T-cell (primary cell): ENCODE results near the gene ADGRD1. TPM values are rescaled to one million over a fixed set of nuclear protein-coding genes. Genes with fewer than 3 reads are reported as not detected.

Experiments used
- ATAC-seq, 4 experiments: fragments of 200-7000 bp in 3 of 4; fragments of 150-1000 bp in 1 of 4; cut with Tn5 transposase; replicated peaks in 1 of 4; 1 replicate in 3 of 4; 2 replicates in 1 of 4; pipeline ENCODE4 v1.10.0; 2021; ENCODE audit warnings: moderate library complexity in 3 of 4, mild to moderate bottlenecking in 2 of 4, moderate number of reproducible peaks in 1 of 4
- CTCF ChIA-PET, 2 donors: fragments of 300-600 bp; sonication (Branson Sonifier 250); formaldehyde crosslinking; loops; one replicate each; lab custom pipeline; 2022; ENCODE audit warnings: antibody characterized with exemption in 2 of 2; lab: Charles Lee
- POLR2A ChIA-PET, 2 donors: fragments of 300-600 bp; sonication (Branson Sonifier 250); formaldehyde crosslinking; loops; one replicate each; lab custom pipeline; 2022; ENCODE audit warnings: antibody characterized with exemption in 2 of 2; lab: Charles Lee
- DNase-seq, 35 experiments: peaks; one replicate each; pipeline versions ENCODE4 v3.0.0 to v3.0.0-alpha.2; 2013 to 2023
- H3K27ac ChIP-seq: one replicate; pipeline ENCODE4 v1.5.1; 2013; ENCODE audit warnings: low read length
- H3K27me3 ChIP-seq, 2 experiments: replicated peaks in 1 of 2; 1 replicate in 1 of 2; 2 replicates in 1 of 2; pipeline versions ENCODE4 v1.6.1 to v1.7.0; 2013; ENCODE audit warnings: low read length in 1 of 2, mixed read lengths in 1 of 2; ENCODE audit not compliant: control insufficient read depth in 2 of 2, insufficient read depth in 2 of 2; ENCODE audit errors: extremely low read depth in 1 of 2
- H3K36me3 ChIP-seq, 2 donors: 1 replicate in 1 of 2; 2 replicates in 1 of 2; pipeline versions ENCODE4 v1.6.1 to v1.7.0; 2013; ENCODE audit warnings: low read length in 1 of 2; ENCODE audit not compliant: control insufficient read depth in 2 of 2, insufficient read depth in 1 of 2; ENCODE audit errors: extremely low read depth in 1 of 2
- H3K4me1 ChIP-seq, 2 experiments: 1 replicate in 1 of 2; 2 replicates in 1 of 2; pipeline versions ENCODE4 v1.6.1 to v1.7.0; 2013; ENCODE audit warnings: low read length in 2 of 2, mixed read lengths in 1 of 2; ENCODE audit not compliant: insufficient read depth in 2 of 2, control insufficient read depth in 1 of 2; ENCODE audit errors: extremely low read depth in 1 of 2
- H3K4me3 ChIP-seq, 2 donors: 1 replicate in 1 of 2; 2 replicates in 1 of 2; pipeline versions ENCODE4 v1.5.1 to v1.7.0; 2013; ENCODE audit warnings: mild to moderate bottlenecking in 2 of 2, low read length in 1 of 2, moderate library complexity in 1 of 2; ENCODE audit not compliant: control insufficient read depth in 1 of 2; ENCODE audit errors: extremely low read depth in 1 of 2
- H3K9me3 ChIP-seq: 2 replicates; pipeline ENCODE4 v1.7.0; 2013
- H3K27ac Mint-ChIP-seq, 2 donors: one replicate each; pipeline ENCODE4 v1.8.0; 2020 to 2021; ENCODE audit warnings: mild to moderate bottlenecking in 2 of 2, mixed read lengths in 2 of 2
- H3K27me3 Mint-ChIP-seq, 2 donors: one replicate each; pipeline ENCODE4 v1.8.0; 2021 to 2022; ENCODE audit warnings: mixed read lengths in 2 of 2
- H3K36me3 Mint-ChIP-seq: one replicate; pipeline ENCODE4 v1.8.0; 2021; ENCODE audit warnings: mixed read lengths
- H3K4me1 Mint-ChIP-seq, 3 donors: one replicate each; pipeline ENCODE4 v1.8.0; 2020 to 2022; ENCODE audit warnings: mixed read lengths in 3 of 3, mild to moderate bottlenecking in 1 of 3
- H3K4me3 Mint-ChIP-seq, 3 donors: one replicate each; pipeline ENCODE4 v1.8.0; 2020 to 2022; ENCODE audit warnings: mild to moderate bottlenecking in 3 of 3, mixed read lengths in 3 of 3, moderate library complexity in 3 of 3
- H3K9me3 Mint-ChIP-seq, 3 donors: one replicate each; pipeline ENCODE4 v1.8.0; 2020 to 2022; ENCODE audit warnings: mixed read lengths in 3 of 3
- WGBS: methylation state at CpG from one replicate; pipeline ENCODE4 v1.1.5; 2013; ENCODE audit warnings: missing lambda C conversion rate; ENCODE audit not compliant: insufficient coverage; 5-methylcytosine and 5-hydroxymethylcytosine counted together
- total RNA-seq, 35 experiments: library from RNA in 6 of 35; stranded (reverse) in 6 of 35; fragments of 120-200 nt in 1 of 35; gene quantifications; one replicate each; pipeline versions ENCODE4 v1.2.1 to v1.2.4 and lab custom pipeline; 2013 to 2026

Gene ADGRD1
- total RNA-seq, 5 donors from 2014 or later (not counting 1 experiment from before 2014, with no cell fraction given) = 0.29 to 1.1 (median 0.43) TPM; not detected in 1

DNA sequence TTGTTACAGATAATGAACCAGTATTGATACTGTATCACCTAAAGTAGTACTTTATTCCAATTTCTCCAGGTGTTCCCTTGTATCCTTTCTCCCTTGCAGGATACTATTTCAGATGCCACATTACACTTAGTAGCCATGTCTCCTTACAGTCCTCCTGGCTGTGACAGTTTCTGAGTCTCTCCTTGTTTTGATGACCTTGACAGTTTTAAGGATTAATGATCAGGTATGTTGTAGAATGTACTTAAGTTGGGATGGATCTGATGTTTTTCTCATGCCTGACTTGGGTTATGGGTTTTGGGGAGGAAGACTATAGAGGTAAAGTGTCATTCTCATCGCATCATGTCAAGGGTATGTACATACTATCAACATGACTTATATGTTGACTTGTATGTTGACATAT, 193.6 kb downstream of the ADGRD1 start:
- Mint-ChIP-seq H3K36me3 (peaks cover 3% of the 10 kb centered on the region), H3K4me1 (peaks cover 0 to 5% (median 4%) of the 10 kb centered on the region in 3 donors), H3K27ac (no peak overlapping the region), H3K27me3 (peaks cover 17 to 18% of the 10 kb centered on the region in 2 donors), H3K9me3 (peaks cover 0 to 9% (median 7%) of the 10 kb centered on the region in 3 donors), H3K4me3 (no peak overlapping the region)
- no peak for ATAC-seq
- no peaks in the 10 kb centered on the region for H3K36me3 ChIP-seq
- no peak overlapping the region for H3K27ac ChIP-seq
- H3K9me3 ChIP-seq = no peaks in the 10 kb centered on the region
- WGBS = no CpG with 5 or more reads among the region's 1 CpG
- ChIA-PET POLR2A (no interaction called here), CTCF (no interaction called here)
- peaks cover 0 to 5% of the 10 kb centered on the region in 2 experiments for H3K27me3 ChIP-seq
- no peak for DNase-seq
- no peak overlapping the region for H3K4me3 ChIP-seq
- no peaks in the 10 kb centered on the region for H3K4me1 ChIP-seq

DNA sequence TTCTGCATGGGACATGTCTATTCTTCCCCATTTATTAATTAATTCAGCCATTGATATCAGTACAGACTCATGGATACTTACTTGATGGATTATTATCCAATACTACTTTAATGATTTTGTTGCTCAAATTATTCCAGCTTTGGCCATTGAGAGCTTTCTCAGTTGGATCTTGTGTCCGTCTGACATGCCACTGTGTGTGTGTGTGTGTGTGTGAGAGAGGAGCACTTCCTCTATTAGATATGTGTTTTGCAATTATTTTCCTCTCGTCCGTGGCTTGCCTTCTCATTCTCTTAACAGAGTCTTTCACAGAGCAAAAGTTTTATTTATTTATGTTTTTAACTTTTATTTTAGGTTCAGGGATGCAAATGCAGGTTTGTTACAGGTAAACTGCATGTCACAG, 194.2 kb downstream of the ADGRD1 start:
- no peak overlapping the region for H3K4me3 ChIP-seq
- ChIA-PET CTCF (no interaction called here), POLR2A (no interaction called here)
- WGBS = no CpG with 5 or more reads among the region's 3 CpGs
- no peak overlapping the region for H3K27ac ChIP-seq
- Mint-ChIP-seq H3K4me1 (peaks cover 0 to 5% (median 4%) of the 10 kb centered on the region in 3 donors), H3K27me3 (peaks cover 20 to 22% of the 10 kb centered on the region in 2 donors), H3K27ac (no peak overlapping the region), H3K9me3 (peaks cover 0 to 9% (median 7%) of the 10 kb centered on the region in 3 donors), H3K36me3 (peaks cover 3% of the 10 kb centered on the region), H3K4me3 (no peak overlapping the region)
- no peaks in the 10 kb centered on the region for H3K36me3 ChIP-seq
- no peak for ATAC-seq
- H3K27me3 ChIP-seq = peaks cover 0 to 10% of the 10 kb centered on the region in 2 experiments
- no peak for DNase-seq
- no peaks in the 10 kb centered on the region for H3K9me3 ChIP-seq
- H3K4me1 ChIP-seq = no peaks in the 10 kb centered on the region

DNA sequence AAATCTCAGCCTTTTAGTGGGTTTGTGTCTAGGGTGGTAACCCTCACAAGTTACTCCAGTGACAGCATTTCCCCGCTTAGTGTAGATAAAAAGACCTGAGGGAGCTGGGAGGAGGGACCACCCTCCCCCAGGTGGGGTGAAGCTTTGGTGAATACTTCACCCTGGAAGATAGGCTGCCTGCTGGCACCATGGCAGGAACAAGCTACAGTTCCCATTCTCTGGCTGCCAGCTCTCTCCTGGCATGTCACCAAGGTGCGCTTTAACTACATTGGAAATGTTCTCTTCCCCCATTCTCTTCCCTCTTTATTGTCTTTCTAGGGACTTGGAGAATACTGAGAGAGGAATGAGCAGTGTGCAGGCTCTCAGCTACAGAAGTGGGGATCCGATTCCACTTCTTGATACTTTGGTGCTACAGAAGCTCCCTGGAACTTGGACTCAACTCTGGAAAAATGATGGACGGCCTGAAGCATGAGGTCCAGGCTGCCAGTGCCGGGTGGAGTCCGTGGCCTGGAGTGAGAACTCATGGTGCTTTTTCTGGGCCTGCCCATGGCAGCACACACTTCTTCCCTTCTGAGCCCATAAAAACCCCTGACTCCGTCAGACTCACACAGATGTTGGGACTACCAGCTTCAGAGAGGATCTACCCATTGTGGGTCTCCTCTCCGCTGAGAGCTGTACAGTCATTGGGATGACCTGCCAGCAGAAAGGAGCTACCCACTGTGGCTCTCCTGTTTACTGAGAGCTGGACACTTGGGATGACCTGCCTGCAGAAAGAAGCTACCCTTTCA, 198.0 kb downstream of the ADGRD1 start:
- ChIA-PET CTCF (no interaction called here), POLR2A (no interaction called here)
- Mint-ChIP-seq H3K9me3 (peaks cover 0 to 9% (median 7%) of the 10 kb centered on the region in 3 donors), H3K27me3 (peaks cover 36% of the 10 kb centered on the region in 2 donors), H3K4me3 (no peak overlapping the region), H3K27ac (no peak overlapping the region), H3K36me3 (peaks cover 3% of the 10 kb centered on the region), H3K4me1 (no peaks in the 10 kb centered on the region)
- Histone ChIP-seq H3K27me3 (peaks cover 0 to 23% of the 10 kb centered on the region in 2 experiments), H3K27ac (no peak overlapping the region), H3K36me3 (no peaks in the 10 kb centered on the region), H3K4me3 (no peak overlapping the region), H3K4me1 (no peaks in the 10 kb centered on the region), H3K9me3 (no peaks in the 10 kb centered on the region)
- ATAC-seq (no peak), DNase-seq (no peak)
- WGBS = 86% methylated on average over 6 of the region's 8 CpGs

- ATAC-seq (no peak), DNase-seq (no peak)
- ChIA-PET POLR2A (no interaction called here), CTCF (interaction anchor here in 1 of 2 donors (0.5 kb wide), 1 partner anchor 16 kb away, joined by 4 read pairs; no protein-coding TSS in a partner anchor)
- H3K4me1 Mint-ChIP-seq = no peaks in the 10 kb centered on the region
- Histone ChIP-seq H3K4me1 (no peaks in the 10 kb centered on the region), H3K27ac (no peak overlapping the region), H3K9me3 (no peaks in the 10 kb centered on the region), H3K27me3 (peaks cover 0 to 23% of the 10 kb centered on the region in 2 experiments), H3K4me3 (no peak overlapping the region), H3K36me3 (no peaks in the 10 kb centered on the region)
- peaks cover 0 to 9% (median 7%) of the 10 kb centered on the region in 3 donors for H3K9me3 Mint-ChIP-seq
- 86% methylated on average over 3 of the region's 5 CpGs for WGBS
- H3K27ac Mint-ChIP-seq = no peak overlapping the region
- peaks cover 3% of the 10 kb centered on the region for H3K36me3 Mint-ChIP-seq
- peaks cover 33 to 36% of the 10 kb centered on the region in 2 donors for H3K27me3 Mint-ChIP-seq
- no peak overlapping the region for H3K4me3 Mint-ChIP-seq
These were observed 198.9 kb downstream of the ADGRD1 start for GRCh38 chr12:131152587-131152986.

DNA sequence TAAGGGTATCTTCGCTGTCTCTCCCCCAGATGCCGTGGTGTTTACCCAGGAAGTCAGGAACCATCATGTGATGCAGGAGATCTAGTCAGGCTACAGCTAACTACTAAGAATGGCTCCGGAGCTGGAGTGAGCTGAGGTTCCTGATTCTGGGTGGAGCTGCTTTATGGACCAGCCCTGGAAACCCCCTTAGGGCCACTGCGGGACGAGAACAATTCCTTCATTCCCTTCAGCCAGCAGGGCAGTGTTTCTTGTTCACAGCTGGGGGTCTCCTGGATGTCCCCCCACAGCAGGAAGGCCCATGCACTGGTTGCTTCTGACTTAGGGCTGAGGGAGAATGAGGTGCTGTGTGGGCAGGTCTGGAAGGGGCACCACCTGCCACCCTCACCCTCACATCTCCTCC, 199.3 kb downstream of the ADGRD1 start:
- Histone ChIP-seq H3K27ac (no peak overlapping the region), H3K4me3 (no peak overlapping the region)

GRCh38 chr12:131153956-131154355, 200.2 kb downstream of the ADGRD1 start:
- ATAC-seq = no peak
- CTCF ChIA-PET = no interaction called here
- no peak overlapping the region for H3K4me3 Mint-ChIP-seq

More for the DNA sequence above, 199.3 kb downstream of the ADGRD1 start:
- Histone ChIP-seq H3K36me3 (no peaks in the 10 kb centered on the region), H3K27me3 (peaks cover 0 to 23% of the 10 kb centered on the region in 2 experiments), H3K4me1 (no peaks in the 10 kb centered on the region), H3K9me3 (no peaks in the 10 kb centered on the region)
- POLR2A ChIA-PET = no interaction called here
- peaks cover 3% of the 10 kb centered on the region for H3K36me3 Mint-ChIP-seq
- H3K27me3 Mint-ChIP-seq = peaks cover 31 to 36% of the 10 kb centered on the region in 2 donors
- ATAC-seq (no peak), DNase-seq (no peak)
- H3K27ac Mint-ChIP-seq = no peak overlapping the region
- 96% methylated on average over 3 of the region's 5 CpGs for WGBS
- no peaks in the 10 kb centered on the region for H3K4me1 Mint-ChIP-seq
- H3K4me3 Mint-ChIP-seq = no peak overlapping the region
- peaks cover 0 to 9% (median 7%) of the 10 kb centered on the region in 3 donors for H3K9me3 Mint-ChIP-seq
- CTCF ChIA-PET = interaction anchor here in 1 of 2 donors (0.5 kb wide), 1 partner anchor 16 kb away, joined by 4 read pairs; no protein-coding TSS in a partner anchor

More at GRCh38 chr12:131153956-131154355, 200.2 kb downstream of the ADGRD1 start:
- peaks cover 3% of the 10 kb centered on the region for H3K36me3 Mint-ChIP-seq
- no peak for DNase-seq
- H3K27ac Mint-ChIP-seq = no peak overlapping the region
- peaks cover 0 to 23% of the 10 kb centered on the region in 2 experiments for H3K27me3 ChIP-seq
- no peaks in the 10 kb centered on the region for H3K4me1 ChIP-seq
- POLR2A ChIA-PET = no interaction called here
- H3K9me3 Mint-ChIP-seq = peaks cover 0 to 9% (median 7%) of the 10 kb centered on the region in 3 donors
- no peaks in the 10 kb centered on the region for H3K9me3 ChIP-seq
- H3K4me1 Mint-ChIP-seq = no peaks in the 10 kb centered on the region
- 60% methylated on average over 1 of the region's 5 CpGs for WGBS
- H3K27me3 Mint-ChIP-seq = peaks cover 27 to 33% of the 10 kb centered on the region in 2 donors
- H3K36me3 ChIP-seq = no peaks in the 10 kb centered on the region
- H3K4me3 ChIP-seq = no peak overlapping the region
- no peak overlapping the region for H3K27ac ChIP-seq
